CMK (cell line): ENCODE measurements around the gene CALN1.
"Not testable (repeated sequence)": the region's sequence is repeated elsewhere in the genome, so short reads cannot be mapped to it uniquely, and the experiment has no call there.

ENCODE experiments used
- DNase-seq: peaks from one replicate; pipeline ENCODE4 v3.0.0-alpha.2; 2010; ENCODE audit warnings: low read depth

CALN1 gene

GRCh38 chr7:72412121-72412618, at the start of gene CALN1:
Gene CALN1 (minus strand): TSS chr7:72412338.
- DNase-seq, result not testable (repeated sequence)

DNA sequence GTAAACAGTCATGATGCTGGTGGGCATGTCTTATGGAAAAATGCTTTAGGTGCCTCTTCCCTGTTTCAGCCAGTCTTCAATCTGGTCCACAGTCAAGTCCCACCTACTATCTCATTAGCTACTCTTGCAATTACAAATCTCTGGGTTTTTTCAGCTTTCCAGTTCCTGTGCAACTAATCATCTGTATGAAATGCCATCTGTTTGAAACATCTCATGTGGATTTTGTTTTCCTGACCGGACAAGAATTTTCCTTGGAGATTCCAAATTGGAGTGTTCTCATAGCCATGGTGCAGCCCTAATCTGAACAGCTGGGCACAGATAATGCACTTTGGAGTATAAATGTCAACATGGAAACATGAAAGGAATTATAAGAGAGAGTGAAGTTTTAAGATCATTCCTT, 41.3 kb upstream of the CALN1 start:
- DNase-seq, result no peak

DNA sequence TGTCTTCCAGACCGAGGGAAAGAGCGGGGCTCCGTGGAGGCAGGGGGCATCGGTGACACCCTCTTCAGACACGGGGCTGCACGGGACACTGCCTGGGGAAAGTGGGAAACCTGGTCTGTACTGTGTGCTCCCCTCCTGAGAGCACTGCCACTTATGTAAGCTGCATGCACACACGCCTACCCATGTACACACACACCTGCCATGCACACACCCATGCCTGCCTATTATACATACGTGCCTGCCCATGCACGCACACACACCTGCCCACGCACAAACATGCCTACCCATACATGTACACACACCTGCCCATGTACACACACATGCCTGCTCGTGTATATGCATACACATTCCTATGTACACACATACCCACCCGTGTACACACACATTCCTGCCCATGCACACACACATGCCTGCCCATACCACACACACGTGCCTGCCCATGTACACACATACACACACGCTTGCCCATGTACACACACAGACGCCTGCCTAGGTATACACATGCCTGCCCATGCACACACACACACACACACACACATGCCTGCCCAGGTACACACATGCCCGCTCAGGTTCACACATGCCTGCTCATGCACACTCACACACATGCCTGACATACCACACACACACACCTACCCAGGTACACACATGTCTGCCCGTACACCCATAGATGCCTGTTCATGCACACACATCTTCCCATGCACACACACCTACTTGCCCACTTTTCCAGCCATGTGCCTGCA, 35.5 kb upstream of the CALN1 start:
- no peak for DNase-seq

GRCh38 chr7:72446591-72447462, 34.7 kb upstream of the CALN1 start:
- DNase-seq, result no peak

DNA sequence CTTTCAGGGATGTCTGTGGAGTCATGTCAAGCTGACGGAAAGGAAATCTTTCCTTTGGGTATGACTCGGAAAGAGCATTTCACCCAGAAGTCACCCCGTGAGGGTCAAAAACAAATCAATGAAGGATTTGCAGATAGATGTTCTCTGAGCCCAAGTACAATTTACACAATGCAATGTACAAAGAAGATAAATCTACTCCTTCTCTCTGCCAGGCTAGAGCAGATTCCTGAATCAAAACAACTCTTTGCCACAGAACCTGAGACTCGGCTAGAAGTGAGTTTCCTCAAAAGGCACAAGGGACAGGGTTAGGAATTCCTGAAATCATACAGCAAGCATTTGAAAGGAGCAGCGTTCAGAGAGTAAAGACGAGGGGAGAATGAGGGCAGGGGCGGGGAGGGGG, 34.0 kb upstream of the CALN1 start:
- no peak for DNase-seq

DNA sequence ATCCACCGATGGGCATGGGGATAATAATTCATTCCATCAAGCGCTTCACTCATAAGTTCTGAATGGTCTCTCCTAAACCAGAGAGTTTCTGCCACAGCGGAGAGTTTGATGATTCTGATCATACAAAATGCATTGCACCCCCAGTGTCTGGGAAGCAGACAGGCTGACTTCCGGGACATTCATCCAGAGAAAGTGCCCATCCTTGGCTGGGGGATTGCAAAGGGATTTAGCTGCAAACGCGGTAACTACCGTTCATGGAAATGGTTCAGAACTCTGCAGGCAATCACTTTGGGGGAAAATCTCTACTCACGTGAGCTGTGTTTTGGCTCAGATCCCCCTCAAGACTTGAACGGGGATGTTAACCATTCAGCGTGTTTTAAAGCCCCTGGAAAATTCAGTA, 33.4 kb upstream of the CALN1 start:
- DNase-seq, result no peak

DNA sequence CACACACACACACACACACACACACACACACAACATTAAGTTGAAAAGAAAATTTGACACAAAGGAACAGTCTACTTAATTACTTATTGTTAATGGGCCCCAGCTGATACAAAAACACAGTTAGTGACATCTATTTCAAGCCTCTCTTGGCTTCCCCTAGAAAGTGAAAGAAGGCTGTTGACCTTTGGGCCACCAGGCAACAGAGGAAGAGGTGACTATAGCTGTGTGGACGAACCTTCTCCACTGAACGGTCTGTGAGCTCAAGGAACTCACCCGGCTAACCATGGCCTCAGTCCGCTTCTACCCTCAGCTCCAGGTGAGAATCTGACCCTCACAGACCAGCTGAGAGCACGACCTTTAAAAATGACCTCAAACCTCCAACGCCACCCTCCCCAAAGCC, 32.9 kb upstream of the CALN1 start:
- no peak for DNase-seq

- no peak for DNase-seq
These were observed 32.1 kb upstream of the CALN1 start for GRCh38 chr7:72444026-72444776.

DNA sequence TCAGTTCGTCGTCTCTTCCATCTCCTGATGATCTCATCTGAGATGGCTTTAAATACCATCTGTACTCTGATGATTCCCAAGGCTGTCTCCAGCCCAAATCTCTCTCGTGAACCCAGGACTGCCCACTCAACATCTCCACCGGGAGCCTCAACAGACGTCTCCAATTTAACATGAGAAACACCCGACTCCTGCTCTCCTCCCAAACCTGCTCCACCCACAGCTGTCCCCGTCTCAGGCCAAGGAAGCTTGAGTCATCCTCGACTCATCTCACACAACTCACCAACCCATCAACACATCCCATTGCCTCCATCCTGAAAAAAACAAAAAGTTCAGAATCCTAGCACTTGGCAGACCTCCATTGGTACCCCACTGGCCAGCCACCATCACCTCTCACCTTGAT, 29.7 kb upstream of the CALN1 start:
- DNase-seq, result no peak

GRCh38 chr7:72438491-72438890, 26.4 kb upstream of the CALN1 start:
- no peak for DNase-seq

DNA sequence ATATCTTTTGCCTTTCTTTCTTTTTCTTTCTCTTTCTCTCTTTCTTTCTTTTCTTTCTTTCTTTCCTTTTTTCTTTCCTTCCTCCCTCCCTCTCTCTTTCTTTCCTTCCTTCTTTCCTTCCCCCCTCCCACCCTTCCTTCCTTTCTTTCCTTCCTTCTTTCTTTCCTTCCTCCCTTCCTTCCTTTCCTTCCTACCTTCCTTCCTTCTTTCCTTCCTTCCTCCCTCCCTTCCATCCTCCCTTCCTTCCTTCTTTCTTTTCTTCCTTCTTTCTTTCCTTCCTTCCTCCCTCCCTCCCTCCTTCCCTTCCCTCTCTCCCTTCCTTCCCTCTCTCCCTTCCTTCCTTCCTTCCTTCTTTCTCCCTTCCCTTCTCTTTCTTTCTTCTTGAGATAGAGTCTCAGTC, 25.5 kb upstream of the CALN1 start:
- no peak for DNase-seq

DNA sequence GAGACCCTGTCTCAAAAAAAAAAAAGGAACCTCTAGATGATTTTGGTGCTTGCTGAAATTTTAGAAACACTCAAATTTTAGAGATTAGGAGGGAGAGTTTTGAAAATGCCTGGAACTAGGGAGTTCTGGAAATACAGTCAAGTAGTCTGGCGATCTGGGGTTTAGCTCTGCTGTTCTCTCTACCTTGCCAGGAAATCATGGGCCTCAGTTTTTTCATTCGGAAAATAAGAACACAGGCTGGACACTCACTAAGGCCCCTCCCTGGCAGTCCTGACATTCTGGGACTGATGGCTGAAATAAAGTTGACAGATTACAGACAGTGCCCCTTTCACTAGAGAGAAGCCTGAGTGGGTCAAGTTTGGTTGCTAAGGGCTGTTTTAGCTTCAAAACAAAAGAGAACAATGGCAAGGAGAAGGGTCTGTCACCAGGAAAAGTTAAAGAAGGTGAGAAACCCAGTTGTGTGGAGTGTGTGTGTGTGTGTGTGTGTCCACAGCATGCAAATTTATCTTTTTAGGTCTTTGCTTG, 25.0 kb upstream of the CALN1 start:
- DNase-seq, result no peak

GRCh38 chr7:72435925-72436480, 23.9 kb upstream of the CALN1 start:
- no peak for DNase-seq

GRCh38 chr7:72435366-72435765, 23.2 kb upstream of the CALN1 start:
- DNase-seq, result no peak

GRCh38 chr7:72430531-72430930, 18.4 kb upstream of the CALN1 start:
- DNase-seq, result no peak

DNA sequence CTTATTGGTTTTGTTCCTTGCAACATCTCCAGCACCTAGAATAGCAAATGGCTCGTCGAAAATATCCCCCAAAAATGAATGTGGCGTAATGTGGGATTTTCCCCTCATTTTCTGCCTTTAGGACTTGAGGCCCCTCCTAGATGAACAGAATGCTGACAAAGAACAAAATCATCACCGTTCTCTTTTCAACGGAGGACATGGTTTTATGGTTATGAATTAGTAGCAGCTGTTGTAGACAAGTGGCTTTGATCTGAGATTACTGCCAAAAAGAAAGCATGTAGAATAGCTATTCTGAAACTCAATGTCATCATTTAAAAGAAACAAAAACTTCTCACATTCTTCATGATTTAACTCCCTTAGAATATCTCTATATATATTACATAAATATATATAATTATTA, 17.2 kb upstream of the CALN1 start:
- no peak for DNase-seq

GRCh38 chr7:72416846-72417245, 4.7 kb upstream of the CALN1 start:
- DNase-seq, result no peak

GRCh38 chr7:72415586-72415985, 3.4 kb upstream of the CALN1 start:
- DNase-seq, result no peak

DNA sequence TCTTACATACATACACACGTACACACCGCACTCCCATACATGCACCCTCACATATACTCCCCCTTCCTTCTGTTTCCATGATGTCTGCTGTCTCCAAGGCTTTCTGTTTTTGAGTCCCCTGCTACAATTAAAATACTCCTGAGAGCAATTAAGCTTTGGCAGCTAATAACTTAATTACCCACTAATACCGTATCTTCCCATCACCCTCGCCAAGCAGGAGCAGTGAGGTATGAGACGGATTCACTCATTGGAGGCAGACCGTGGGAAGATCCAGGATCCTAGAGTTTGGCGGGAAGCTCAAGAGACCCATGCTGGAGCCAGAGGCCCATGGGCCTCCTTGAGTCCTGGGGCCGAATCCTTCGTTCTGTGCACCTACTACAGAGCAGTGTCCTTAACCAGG, 1.7 kb upstream of the CALN1 start:
- no peak for DNase-seq

GRCh38 chr7:72413290-72413689, 1.2 kb upstream of the CALN1 start:
- DNase-seq, result no peak

- DNase-seq, result no peak
These were observed 719 bp downstream of the CALN1 start for GRCh38 chr7:72411419-72411818.

DNA sequence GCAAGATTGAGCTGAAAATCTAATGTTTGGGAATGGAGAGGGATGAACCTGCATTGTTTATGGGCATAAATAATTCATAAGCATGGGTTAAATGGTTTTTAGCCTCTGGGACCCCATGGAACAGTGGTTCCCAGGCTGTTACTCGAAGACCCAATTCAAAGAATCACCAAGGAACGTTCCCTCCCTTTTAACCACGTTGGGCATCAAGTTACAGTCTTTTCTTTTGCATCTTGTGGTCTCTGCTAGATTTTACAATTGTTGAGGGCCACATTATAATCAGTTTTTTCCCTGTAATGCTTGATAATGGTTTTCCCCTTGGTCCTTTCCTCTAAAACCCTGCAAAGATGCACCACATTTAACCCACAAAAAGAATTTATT, 2.5 kb downstream of the CALN1 start:
- no peak for DNase-seq
